Endothelial cell of umbilical vein (primary cell): ENCODE data around the gene NUTM2A. TPM values are rescaled to one million over a fixed set of nuclear protein-coding genes. Genes with fewer than 3 reads are reported as not detected.
"Not testable (repeated sequence)": the region's sequence is repeated elsewhere in the genome, so short reads cannot be mapped to it uniquely, and the experiment has no call there.

Experiments
- BruUV-seq: library from RNA; stranded (reverse); fragments of 400-500 nt; replicated peaks from 2 replicates; lab custom pipeline; 2021; lab: Mats Ljungman, UMichigan
- CTCF ChIA-PET: fragments of 300-600, 350-600 bp; sonication (Branson Sonifier 250); formaldehyde crosslinking; loops from one replicate; lab custom pipeline; 2021; ENCODE audit warnings: antibody characterized with exemption, inconsistent platforms; lab: Charles Lee
- POLR2A ChIA-PET: fragments of 300-600, 350-600 bp; sonication (Branson Sonifier 250); formaldehyde crosslinking; loops from one replicate; lab custom pipeline; 2021; ENCODE audit warnings: antibody characterized with exemption, inconsistent platforms; lab: Charles Lee
- DNase-seq: peaks from one replicate; pipeline ENCODE4 v3.0.0-alpha.2; 2011; ENCODE audit warnings: low read depth, low spot score
- FAIRE-seq: peaks from 2 replicates; lab custom pipeline; 2011; peaks lifted over from hg19 to GRCh38; lab: Jason Lieb, UNC
- H2AFZ ChIP-seq: 2 replicates; pipeline ENCODE4 v1.6.0; 2012; ENCODE audit warnings: low read depth, low read length, control low read depth, inconsistent platforms
- H3K27ac ChIP-seq: 2 replicates; pipeline ENCODE4 v1.5.1; 2011; ENCODE audit warnings: low read depth, mild to moderate bottlenecking, control low read depth, low read length, moderate library complexity; ENCODE audit not compliant: insufficient read depth
- H3K27me3 ChIP-seq, 2 experiments: 2 replicates each; pipeline versions ENCODE4 v1.6.0 to v1.6.1; 2011; ENCODE audit warnings: low read length in 2 of 2, mixed read lengths in 1 of 2; ENCODE audit not compliant: control insufficient read depth in 2 of 2, insufficient read depth in 2 of 2
- H3K36me3 ChIP-seq, 2 experiments: 2 replicates in 1 of 2; 3 replicates in 1 of 2; pipeline ENCODE4 v1.5.1; 2011; ENCODE audit warnings: low read length in 2 of 2, mild to moderate bottlenecking in 1 of 2, moderate library complexity in 1 of 2; ENCODE audit not compliant: control insufficient read depth in 2 of 2, insufficient read depth in 2 of 2; ENCODE audit errors: extremely low read depth in 1 of 2
- H3K4me1 ChIP-seq: 3 replicates; pipeline ENCODE4 v1.5.1; 2011; ENCODE audit warnings: mild to moderate bottlenecking, low read length; ENCODE audit not compliant: control insufficient read depth, insufficient read depth; ENCODE audit errors: extremely low read depth
- H3K4me2 ChIP-seq: 2 replicates; pipeline ENCODE4 v1.6.1; 2011; ENCODE audit warnings: low read length, control low read depth, mixed read lengths; ENCODE audit not compliant: insufficient read depth
- H3K4me3 ChIP-seq, 3 experiments: fragments of 200-600 bp in 1 of 3; sonication (generic), shearing (Covaris generic) in 1 of 3; replicated peaks in 1 of 3; 2 replicates each; pipeline ENCODE4 v1.5.1; 2011 to 2016; ENCODE audit warnings: control low read depth in 3 of 3, low read length in 3 of 3, mild to moderate bottlenecking in 2 of 3, inconsistent platforms in 1 of 3, low read depth in 1 of 3, moderate library complexity in 1 of 3; ENCODE audit not compliant: insufficient read depth in 1 of 3
- H3K79me2 ChIP-seq: 2 replicates; pipeline ENCODE4 v1.6.0; 2012; ENCODE audit warnings: low read length, inconsistent platforms; ENCODE audit not compliant: control insufficient read depth, insufficient read depth
- H3K9ac ChIP-seq: replicated peaks from 2 replicates; pipeline ENCODE3; 2011; ENCODE audit warnings: low read length, control low read depth; ENCODE audit not compliant: insufficient read depth; ENCODE audit errors: extremely low read depth
- H3K9me1 ChIP-seq: replicated peaks from 3 replicates; pipeline ENCODE4 v1.6.0; 2011; ENCODE audit warnings: mild to moderate bottlenecking, low read length; ENCODE audit not compliant: control insufficient read depth, insufficient read depth; ENCODE audit errors: extremely low read depth
- H3K9me3 ChIP-seq: replicated peaks from 2 replicates; pipeline ENCODE4 v1.5.1; 2012; ENCODE audit warnings: low read length, inconsistent platforms; ENCODE audit not compliant: control insufficient read depth, insufficient read depth
- H4K20me1 ChIP-seq: replicated peaks from 2 replicates; pipeline ENCODE3; 2011; ENCODE audit warnings: mild to moderate bottlenecking, low read length; ENCODE audit not compliant: control insufficient read depth, insufficient read depth; ENCODE audit errors: extremely low read depth
- dilution Hi-C: fragments of 300-500 bp; cut with MboI; formaldehyde crosslinking; loops from one replicate; pipeline ENCODE4 v1.15.0; 2019; ENCODE audit warnings: low sequenced_read_pairs; ENCODE audit not compliant: extremely low pct_ligation_motif_present
- intact Hi-C: fragments of 100-400 bp; cut with micrococcal nuclease; formaldehyde crosslinking; loops from one replicate; pipeline ENCODE4 v1.10.0; 2022
- polyA plus RNA-seq, 4 experiments: library from polyadenylated mRNA; depleted of rRNA in 3 of 4; stranded (reverse) in 3 of 4; unstranded in 1 of 4; fragments of >200 nt; gene quantifications; 2 replicates each; pipeline versions ENCODE4 v1.2.1 to v1.2.3, GENCODE V29; 2011 to 2012; ENCODE audit warnings: missing spikeins in 1 of 4
- total RNA-seq: library from RNA; stranded (reverse); gene quantifications from 2 replicates; pipeline ENCODE4 v1.2.3, GENCODE V29; 2021

Gene NUTM2A
- total and polyA plus RNA-seq, 2 donors (not counting 3 experiments of a cell fraction or from before 2014, with no cell fraction given): 0.36 to 0.73 TPM

DNA sequence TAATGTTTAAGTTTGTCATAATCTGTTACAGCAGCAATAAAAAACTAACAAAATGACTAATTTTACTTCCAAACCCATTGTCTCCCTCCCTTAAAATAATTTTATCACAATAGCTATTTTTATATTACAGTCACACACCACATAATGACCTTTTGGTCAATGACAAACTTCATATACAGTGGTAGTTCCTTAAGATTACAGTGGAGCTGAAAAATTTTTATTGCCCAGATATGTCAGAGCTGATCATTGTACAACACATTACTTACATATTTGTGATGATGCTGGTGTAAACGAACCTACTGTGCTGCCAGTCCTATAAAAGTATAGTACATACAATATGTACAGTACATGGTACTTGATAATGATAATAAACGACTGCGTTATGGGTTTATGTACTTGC is 22.1 kb downstream of the NUTM2A start:
- intact Hi-C loops, H3K79me2 ChIP-seq, FAIRE-seq: not testable (repeated sequence)

DNA sequence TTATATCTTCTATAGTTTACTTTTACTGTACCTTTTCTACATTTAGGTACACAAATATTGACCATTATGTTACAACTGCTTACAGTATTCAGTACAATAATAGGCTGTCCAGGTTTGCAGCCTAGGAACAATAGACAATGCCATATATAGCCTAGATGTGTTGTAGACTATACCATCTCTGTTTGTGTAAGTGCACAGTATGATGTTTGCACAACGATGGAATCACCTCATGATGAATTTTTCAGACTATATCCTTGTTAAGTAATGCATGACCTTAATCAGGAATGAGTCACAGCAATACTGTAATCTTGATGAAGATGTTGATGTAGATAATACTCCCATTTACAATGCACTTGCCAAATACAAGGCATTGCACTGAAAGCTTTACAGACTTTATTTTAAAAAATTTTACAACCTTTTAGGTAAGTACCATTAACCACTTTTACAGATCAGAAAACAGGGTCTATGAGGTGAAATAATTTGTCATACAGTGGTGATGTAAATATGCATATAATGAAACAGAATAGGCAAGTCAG is 23.6 kb downstream of the NUTM2A start:
- CTCF ChIA-PET, intact Hi-C loops, H3K79me2 ChIP-seq, dilution Hi-C loops, H2AFZ ChIP-seq, H3K4me1 ChIP-seq, POLR2A ChIA-PET, DNase-seq, H3K36me3 ChIP-seq, H3K27me3 ChIP-seq, H3K27ac ChIP-seq, H3K9ac ChIP-seq, BruUV-seq, H3K9me1 ChIP-seq, H4K20me1 ChIP-seq, H3K4me2 ChIP-seq, H3K9me3 ChIP-seq, FAIRE-seq, H3K4me3 ChIP-seq: not testable (repeated sequence)

More for the DNA sequence above, 22.1 kb downstream of the NUTM2A start:
- H3K27me3 ChIP-seq, H3K4me1 ChIP-seq, H3K9me1 ChIP-seq, H3K9ac ChIP-seq, H3K4me2 ChIP-seq, POLR2A ChIA-PET, H3K36me3 ChIP-seq, BruUV-seq, dilution Hi-C loops, DNase-seq, H3K9me3 ChIP-seq, H2AFZ ChIP-seq, H3K4me3 ChIP-seq, H4K20me1 ChIP-seq, H3K27ac ChIP-seq, CTCF ChIA-PET: not testable (repeated sequence)

- H4K20me1 ChIP-seq, intact Hi-C loops, CTCF ChIA-PET, H3K27me3 ChIP-seq, POLR2A ChIA-PET, H3K9me3 ChIP-seq, H3K79me2 ChIP-seq, H2AFZ ChIP-seq, H3K4me2 ChIP-seq, dilution Hi-C loops, DNase-seq, H3K36me3 ChIP-seq, H3K9me1 ChIP-seq, FAIRE-seq, H3K27ac ChIP-seq, H3K9ac ChIP-seq, H3K4me3 ChIP-seq, H3K4me1 ChIP-seq, BruUV-seq: not testable (repeated sequence)
Measured at GRCh38 chr10:87280749-87281392, 55.6 kb downstream of the NUTM2A start.
